ENCODE results near the gene KDM4B.
A peak's percentile ranks its signal among the peaks of the same experiment; 100 is the strongest.

KDM4B gene

GRCh38 chr19:5122671-5123409 lies 153.9 kb downstream of the KDM4B start:
- DNase-seq (ENCODE audit: low spot score): peak; percentile 31

DNA sequence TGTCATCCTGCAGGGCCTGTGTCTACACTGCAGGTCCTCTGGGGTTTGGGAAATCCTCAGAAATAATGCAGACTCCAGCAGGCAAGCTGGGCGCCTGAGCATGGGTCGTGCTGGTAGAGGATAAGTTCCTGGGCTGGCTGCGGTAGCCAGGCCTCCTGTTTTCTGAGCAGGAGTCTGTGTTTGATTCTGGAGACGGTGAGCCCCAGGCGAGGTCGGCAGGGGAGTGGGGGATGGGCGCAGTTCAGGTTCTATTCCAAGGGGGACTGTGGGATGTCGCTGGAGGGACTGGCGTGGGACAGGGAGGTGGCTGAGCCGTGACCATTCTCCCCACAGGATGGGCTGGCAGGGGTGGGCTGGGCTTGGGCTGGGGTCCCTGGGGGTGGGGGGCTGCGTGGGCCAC lies 154.7 kb downstream of the KDM4B start:
- no peak for DNase-seq (ENCODE audit: low spot score)

DNA sequence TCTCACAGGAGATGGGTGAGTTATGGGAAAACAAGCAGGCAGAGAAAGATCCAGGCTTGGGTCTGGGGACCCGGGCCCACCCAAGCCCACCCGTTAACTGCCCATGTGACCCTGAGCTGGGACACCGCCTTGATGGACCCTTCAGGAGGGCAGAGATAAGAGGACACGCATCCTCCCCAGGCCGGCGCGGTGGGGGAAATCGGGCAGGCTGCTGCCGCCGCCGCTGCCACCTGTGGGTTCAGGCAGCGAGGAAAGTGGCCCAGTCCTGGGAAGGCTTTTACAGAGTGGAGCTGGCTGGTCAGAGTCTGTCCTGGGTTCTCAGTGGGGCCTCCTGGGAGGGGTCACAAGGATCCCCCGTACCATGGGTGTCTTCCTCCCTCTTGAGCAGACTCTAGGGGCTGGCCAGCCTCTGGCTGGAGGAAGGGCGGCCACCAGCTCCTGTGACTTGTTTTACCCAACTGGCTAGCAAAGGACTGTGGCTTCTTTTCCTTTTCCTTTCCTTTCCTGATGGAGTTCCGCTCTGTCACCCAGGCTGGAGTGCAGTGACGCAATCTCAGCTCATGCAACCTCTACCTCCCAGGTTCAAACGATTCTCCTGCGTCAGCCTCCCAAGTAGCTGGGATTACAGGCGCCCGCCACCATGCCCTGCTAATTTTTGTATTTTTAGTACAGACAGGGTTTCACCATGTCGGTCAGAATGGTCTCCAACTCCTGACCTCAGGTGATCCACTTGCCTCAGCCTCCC lies 155.4 kb downstream of the KDM4B start:
- DNase-seq (ENCODE audit: low spot score): no peak

- no peak for DNase-seq (ENCODE audit: low spot score)
These were observed 156.5 kb downstream of the KDM4B start for GRCh38 chr19:5125376-5125775.

GRCh38 chr19:5125797-5126497 lies 157.0 kb downstream of the KDM4B start:
- no peak for DNase-seq (ENCODE audit: low spot score)

- peak; percentile 73 for DNase-seq (ENCODE audit: low spot score)
These were observed 157.7 kb downstream of the KDM4B start for GRCh38 chr19:5126498-5127223.

DNA sequence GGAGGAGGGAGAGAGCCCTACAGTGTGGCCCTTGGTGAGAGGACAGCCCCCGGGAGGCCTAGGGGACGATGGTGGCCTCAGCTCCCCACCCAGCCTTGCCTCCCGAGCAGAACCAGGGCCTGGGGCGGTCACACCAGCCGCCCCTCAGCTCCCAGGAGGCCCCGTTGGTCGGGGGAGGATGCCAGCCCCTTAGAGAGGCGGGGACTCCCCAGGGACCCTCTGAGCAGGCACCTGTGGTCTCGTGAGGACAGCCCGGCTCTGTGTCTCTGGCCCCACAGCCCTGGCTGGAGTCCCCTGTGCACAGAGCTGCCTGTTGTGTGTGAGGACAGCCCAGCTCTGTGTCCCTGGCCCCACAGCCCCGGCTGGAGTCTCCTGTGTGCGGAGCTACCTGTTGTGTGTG lies 158.8 kb downstream of the KDM4B start:
- peak; percentile 87 for DNase-seq (ENCODE audit: low spot score)

DNA sequence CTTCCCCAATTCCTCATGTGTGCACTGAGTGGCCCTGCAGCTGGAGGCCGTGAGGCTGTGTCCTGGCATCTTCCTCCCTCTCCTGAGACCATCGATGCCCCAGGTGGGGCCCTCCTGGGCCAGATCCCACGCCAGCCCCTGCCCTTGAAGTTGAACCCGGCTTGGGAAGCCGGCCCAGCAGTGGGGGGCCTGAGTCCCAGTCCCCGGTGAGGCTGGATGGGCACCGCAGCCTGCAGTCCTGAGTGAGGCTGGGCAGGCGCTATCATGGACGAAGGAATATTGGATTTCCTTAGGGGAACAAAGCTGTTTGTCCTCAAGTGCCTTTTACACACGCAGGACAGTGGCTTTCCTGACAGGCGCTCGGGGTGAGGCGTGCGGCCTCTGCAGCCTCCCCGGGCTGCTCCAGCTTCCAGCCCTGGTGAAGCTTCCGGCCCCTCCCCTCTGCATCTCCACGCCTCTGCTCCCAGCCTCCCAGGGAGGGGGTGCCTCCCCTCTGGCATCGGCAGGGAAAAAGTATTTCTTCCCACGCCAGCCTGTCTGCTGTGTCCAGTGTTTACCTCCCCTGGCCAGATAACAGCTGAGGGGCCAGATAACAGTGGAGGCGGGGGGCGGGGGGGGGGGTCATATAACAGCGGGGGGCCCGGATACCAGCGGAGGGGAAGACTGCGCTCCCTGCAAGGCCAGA lies 159.5 kb downstream of the KDM4B start:
- no peak for DNase-seq (ENCODE audit: low spot score)

DNA sequence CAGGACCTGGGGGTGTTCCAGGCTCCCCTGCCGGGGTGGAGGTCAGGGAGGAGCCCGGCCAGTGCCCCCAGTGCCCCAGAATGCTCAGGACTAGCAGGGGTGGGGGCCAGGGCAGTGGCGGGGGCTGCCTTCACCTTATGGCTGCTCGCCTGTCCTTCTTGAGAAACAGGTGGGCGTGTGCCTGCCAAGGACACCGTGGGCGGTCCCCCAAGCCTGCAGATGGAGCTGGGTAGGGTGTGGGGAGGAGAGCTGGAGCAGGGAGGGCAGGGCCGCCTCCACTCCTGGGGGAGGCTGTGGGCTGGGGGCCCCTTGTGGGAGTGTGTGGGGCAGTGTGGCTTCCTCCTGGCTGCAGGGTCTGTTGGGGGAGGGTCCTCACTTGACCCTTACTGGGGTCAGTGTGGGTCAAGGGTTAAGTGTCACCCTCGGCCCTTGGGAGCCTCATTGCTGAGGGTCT lies 160.1 kb downstream of the KDM4B start:
- DNase-seq (ENCODE audit: low spot score): peak; percentile 35

DNA sequence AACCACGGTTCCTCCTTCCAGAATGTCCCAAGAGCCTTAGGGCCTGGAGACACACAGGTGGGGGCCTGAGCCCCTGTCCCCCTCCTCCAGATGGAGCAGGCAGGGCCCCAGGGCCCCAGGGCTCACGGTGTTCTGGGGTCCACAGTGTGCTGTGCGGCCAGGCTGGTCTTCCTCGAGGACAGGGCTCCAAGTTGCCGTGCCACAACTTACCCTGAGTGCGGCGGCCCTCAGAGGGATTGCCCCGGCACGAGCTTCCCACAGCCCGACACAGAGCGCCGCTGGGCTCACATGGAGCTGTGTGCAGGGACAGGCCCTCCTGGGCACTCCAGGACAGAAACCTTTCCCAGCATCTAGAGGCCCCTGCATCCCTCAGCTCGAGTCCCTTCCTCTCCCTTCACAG lies 160.8 kb downstream of the KDM4B start:
- DNase-seq (ENCODE audit: low spot score): no peak

- DNase-seq (ENCODE audit: low spot score): peak; percentile 95
These were observed 161.6 kb downstream of the KDM4B start for GRCh38 chr19:5130371-5131030.

GRCh38 chr19:5131031-5131505 lies 162.2 kb downstream of the KDM4B start:
- DNase-seq (ENCODE audit: low spot score): peak; percentile 76

DNA sequence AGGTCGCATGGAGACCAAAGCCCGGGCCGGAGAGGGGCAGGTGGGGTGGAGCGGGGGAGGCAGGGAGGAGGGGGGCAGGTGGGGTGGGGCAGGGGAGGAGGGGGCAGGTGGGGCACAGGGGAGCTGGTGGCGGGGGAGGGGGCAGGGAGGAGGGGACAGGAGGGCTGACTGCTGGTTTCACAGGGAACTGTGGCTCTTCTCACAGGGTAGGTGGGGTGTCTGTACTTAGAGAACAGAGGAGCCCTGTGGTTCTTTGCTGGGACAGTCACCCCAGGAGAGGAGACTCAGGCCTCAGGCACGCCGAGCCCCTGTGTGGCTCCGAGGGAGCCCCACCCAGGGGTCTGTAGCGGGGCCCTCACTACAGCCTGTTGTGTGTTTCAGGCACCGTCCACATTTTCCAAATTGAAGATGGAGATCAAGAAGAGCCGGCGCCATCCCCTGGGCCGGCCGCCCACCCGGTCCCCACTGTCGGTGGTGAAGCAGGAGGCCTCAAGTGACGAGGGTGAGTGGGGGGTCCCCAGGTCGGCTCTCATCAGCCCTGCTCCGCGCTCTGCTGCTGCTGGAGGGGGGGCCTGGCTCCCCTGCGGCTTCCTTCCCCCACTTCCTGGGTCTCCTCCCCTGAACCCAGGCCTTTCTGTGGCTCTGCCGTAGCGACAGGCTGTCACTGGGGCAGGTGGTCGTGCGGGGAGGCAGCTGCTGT lies 162.7 kb downstream of the KDM4B start:
- peak; percentile 76 for DNase-seq (ENCODE audit: low spot score)

DNA sequence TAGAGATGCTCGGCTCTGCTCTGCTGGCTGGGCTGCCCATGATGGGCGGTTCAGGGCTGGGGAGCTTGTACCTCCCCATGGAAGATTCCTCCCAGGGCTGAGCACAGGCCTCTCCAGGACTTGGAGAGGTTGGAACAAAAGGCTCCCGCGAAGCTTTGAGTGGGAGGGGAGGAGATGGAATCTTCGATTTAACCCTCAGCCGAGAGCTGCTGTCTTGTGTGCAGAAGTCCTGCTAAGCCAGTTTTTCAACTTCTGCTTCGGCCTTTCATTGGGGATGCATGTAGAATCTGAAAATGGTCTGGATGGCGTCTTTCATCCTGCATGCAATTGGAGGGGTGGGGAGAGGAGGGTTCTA lies 163.3 kb downstream of the KDM4B start:
- no peak for DNase-seq (ENCODE audit: low spot score)

DNA sequence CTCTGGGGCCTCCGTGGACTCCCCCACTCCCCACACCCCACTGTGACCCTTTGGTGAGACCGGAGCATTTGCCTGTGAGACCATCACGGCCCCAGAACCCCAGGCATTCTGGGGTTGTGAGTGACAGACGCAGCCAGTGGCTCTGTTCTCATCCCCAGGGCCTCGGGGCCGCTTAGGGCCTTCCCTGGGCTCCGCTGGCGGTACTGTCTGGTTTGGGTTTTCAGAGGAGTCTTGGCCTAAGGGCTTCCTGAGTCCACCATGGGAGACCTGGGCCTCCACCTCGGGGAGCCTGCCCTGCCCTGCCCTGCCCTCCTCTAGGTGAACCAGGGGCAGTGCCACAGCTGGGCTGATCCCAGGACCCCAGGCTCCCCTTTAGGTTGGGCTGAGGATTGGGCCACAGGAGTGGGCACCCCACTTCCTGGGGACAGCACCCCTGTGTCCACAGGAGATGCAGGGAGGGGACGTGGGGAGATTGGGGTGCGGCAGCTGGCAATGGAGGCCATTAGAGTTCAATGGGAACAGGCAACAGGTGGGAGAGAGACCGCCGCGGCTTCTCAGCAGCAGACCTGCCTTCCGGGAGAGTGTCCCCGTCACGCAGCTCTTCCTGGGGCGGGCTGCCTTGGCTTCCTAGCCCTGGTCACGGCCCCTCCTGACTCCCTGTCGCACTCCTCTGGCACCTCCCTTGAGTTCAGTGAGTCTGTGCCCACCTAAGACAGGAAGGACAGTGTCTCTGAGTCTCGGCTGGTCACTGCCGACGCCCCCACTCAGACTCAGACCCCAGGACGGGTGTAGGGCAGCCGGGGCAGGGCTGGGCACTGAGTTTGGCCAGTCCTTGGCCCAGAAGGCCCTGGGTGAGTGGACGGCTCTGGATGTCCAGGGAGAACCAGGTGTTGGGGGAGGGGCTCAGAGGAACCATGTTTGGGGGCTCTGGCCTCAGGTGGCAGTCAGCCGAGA lies 164.1 kb downstream of the KDM4B start:
- DNase-seq (ENCODE audit: low spot score): no peak

DNA sequence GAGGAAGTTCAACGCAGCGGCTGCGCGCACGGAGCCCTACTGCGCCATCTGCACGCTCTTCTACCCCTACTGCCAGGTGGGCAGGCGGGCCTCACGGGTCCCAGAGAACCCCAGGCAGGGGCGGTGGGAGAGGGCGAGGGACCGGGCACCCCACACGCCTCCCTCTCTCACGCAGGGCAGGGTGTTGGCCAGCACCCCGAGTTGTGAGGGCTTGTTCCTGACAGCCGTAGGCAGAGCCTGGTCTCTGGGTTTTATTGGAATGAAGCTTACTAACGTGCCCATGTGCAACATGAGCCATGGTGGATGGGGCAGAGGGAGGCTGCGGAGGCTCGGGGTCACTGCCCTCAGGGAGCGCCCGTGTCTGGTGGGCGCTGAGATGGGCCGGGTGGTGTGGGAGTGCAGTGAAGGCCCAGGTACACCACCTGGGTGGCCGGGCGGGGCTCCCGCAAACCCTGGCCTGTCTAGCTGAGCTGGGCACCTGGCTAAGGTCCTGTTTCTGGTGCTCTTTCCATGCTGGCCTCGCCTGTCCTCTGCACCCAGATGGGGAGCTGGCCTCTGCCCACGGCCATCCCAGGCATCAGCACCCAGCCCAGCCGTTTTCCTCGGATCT lies 165.2 kb downstream of the KDM4B start:
- no peak for DNase-seq (ENCODE audit: low spot score)

- no peak for DNase-seq (ENCODE audit: low spot score)
These were observed 165.8 kb downstream of the KDM4B start for GRCh38 chr19:5134691-5135090.

DNA sequence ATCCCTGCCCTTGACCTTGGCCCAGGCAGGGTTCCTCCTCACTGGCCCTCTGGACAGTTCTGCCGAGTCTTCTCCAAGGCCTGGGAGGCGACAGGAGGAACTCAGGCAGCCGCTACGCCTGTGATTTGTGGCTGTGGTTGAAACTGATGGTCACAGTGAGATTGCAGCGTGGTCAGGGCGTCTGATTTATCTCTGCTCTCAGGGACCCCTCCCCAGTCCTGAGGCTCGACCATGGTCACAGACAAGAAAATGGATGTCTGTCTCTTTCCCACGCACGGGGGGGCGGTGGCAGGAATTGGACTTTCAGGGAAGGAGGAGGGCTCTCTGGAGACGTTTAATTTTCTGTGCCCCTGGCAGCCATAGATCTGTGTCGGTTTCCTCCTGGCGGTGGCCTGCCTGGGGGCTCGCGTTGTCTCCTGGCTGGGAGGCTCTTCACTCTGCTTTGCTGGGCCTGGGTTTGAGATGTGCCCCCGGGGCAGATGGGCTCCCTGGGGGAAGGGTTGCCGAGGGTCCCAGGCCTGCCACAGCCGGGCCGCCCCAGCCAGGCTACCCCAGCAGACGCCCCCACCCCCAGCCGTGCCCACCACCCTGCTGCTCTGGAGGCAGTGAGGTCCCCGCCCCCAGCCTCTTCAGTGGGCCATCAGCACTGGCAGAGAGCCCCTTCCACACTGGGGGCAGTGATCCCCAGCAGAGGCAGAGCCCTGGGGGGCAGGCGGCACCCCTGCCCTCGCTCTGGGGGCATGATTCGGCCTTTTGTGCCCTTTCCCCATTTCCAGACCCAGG lies 167.4 kb downstream of the KDM4B start:
- no peak for DNase-seq (ENCODE audit: low spot score)

Measured in NAMALWA (cell line).